HL-60 (cell line): ENCODE measurements around the gene ZFP36L1.

Experiments used
- DNase-seq, 2 experiments: peaks; one replicate each; pipeline ENCODE4 v3.0.0-alpha.2; 2010 to 2020; ENCODE audit warnings: low read depth in 1 of 2, low spot score in 1 of 2
- H3K27ac ChIP-seq: fragments of 250-450 bp; sonication (Bioruptor Pico); replicated peaks from 2 replicates; pipeline ENCODE4 v1.5.1; 2020; ENCODE audit warnings: mild to moderate bottlenecking, moderate library complexity
- H3K27me3 ChIP-seq: fragments of 250-450 bp; sonication (Bioruptor Pico); 2 replicates; pipeline ENCODE4 v1.5.1; 2021; ENCODE audit warnings: mild to moderate bottlenecking, moderate library complexity; ENCODE audit not compliant: insufficient read depth, poor library complexity, severe bottlenecking
- H3K4me3 ChIP-seq: replicated peaks from 2 replicates; pipeline ENCODE4 v1.5.1; 2011; ENCODE audit warnings: mild to moderate bottlenecking, control low read depth, low read length; ENCODE audit not compliant: insufficient read depth
- CTCF ChIP-seq: IDR thresholded peaks from one replicate; pipeline ENCODE4 v1.5.1; 2011; ENCODE audit warnings: low read length, control low read depth, inconsistent platforms; ENCODE audit not compliant: insufficient read depth
- GABPA ChIP-seq: IDR thresholded peaks from 2 replicates; pipeline ENCODE4 v1.6.1; 2012; ENCODE audit warnings: low read depth
- POLR2AphosphoS5 ChIP-seq: IDR thresholded peaks from 2 replicates; pipeline ENCODE4 v1.6.1; 2012; ENCODE audit warnings: low read depth
- REST ChIP-seq: IDR thresholded peaks from 2 replicates; pipeline ENCODE4 v1.6.1; 2012; ENCODE audit warnings: low read depth; ENCODE audit not compliant: insufficient replicate concordance
- SPI1 ChIP-seq: IDR thresholded peaks from 2 replicates; pipeline ENCODE4 v1.6.1; 2012; ENCODE audit warnings: low read depth, mild to moderate bottlenecking, borderline replicate concordance

The ZFP36L1 gene

GRCh38 chr14:68739701-68740100 is 53.2 kb downstream of the ZFP36L1 start:
- H3K27ac ChIP-seq: no peak overlapping the region
- no peaks in the 10 kb centered on the region for H3K27me3 ChIP-seq
- no peak for DNase-seq
- no peak overlapping the region for H3K4me3 ChIP-seq
- TF ChIP-seq GABPA (no peak), SPI1 (no peak), REST (no peak), CTCF (no peak), POLR2AphosphoS5 (no peak)

GRCh38 chr14:68738559-68738958 is 54.3 kb downstream of the ZFP36L1 start:
- no peak for DNase-seq
- TF ChIP-seq CTCF (no peak), REST (no peak), GABPA (no peak), SPI1 (no peak), POLR2AphosphoS5 (no peak)
- Histone ChIP-seq H3K27me3 (no peaks in the 10 kb centered on the region), H3K27ac (no peak overlapping the region), H3K4me3 (no peak overlapping the region)
